Fibroblast of the aortic adventitia (primary cell): Measurements from ENCODE around the gene CORIN. TPM values are rescaled to one million over a fixed set of nuclear protein-coding genes. Genes with fewer than 3 reads are reported as not detected.
"Not testable (repeated sequence)": the region's sequence is repeated elsewhere in the genome, so short reads cannot be mapped to it uniquely, and the experiment has no call there.

ENCODE experiments used
- DNase-seq: peaks from one replicate; pipeline ENCODE4 v3.0.0-alpha.2; 2010; ENCODE audit warnings: low read depth
- H3K4me3 ChIP-seq: 2 replicates; pipeline ENCODE4 v1.5.1; 2011; ENCODE audit warnings: low read depth, mild to moderate bottlenecking, control low read depth, low read length, moderate library complexity
- total RNA-seq: library from RNA; depleted of rRNA; stranded (reverse); fragments of >200 nt; gene quantifications from 2 replicates; pipeline ENCODE4 v1.2.3, GENCODE V29; 2012; ENCODE audit warnings: low replicate concordance
- TF ChIP-seq, protein P1 (sequence below): IDR thresholded peaks from 2 replicates; pipeline ENCODE4 v1.5.1; 2011; ENCODE audit warnings: mild to moderate bottlenecking, low read length, control low read depth, inconsistent platforms; ENCODE audit not compliant: insufficient read depth

CORIN gene
- total RNA-seq, 1 donor = under 0.01 TPM

DNA sequence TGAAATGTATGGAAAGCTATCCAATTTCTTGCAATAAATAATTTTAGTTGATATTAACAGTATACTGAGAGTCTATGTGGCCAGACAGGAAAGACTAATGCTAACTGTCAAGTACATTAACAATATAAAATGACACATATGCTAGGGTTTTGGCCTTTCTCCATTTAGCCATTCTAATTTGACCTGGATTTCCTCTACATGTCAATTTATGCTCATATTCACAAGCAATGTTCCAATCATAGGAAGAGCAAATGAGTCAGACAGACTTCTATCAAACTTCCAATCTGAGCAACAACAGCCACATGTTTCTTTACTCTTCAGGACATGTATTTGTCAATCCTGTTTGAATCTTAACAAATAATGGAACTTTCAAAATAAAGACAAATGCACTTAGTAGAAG, 53.6 kb downstream of the CORIN start:
- TF ChIP-seq, protein P1, sequence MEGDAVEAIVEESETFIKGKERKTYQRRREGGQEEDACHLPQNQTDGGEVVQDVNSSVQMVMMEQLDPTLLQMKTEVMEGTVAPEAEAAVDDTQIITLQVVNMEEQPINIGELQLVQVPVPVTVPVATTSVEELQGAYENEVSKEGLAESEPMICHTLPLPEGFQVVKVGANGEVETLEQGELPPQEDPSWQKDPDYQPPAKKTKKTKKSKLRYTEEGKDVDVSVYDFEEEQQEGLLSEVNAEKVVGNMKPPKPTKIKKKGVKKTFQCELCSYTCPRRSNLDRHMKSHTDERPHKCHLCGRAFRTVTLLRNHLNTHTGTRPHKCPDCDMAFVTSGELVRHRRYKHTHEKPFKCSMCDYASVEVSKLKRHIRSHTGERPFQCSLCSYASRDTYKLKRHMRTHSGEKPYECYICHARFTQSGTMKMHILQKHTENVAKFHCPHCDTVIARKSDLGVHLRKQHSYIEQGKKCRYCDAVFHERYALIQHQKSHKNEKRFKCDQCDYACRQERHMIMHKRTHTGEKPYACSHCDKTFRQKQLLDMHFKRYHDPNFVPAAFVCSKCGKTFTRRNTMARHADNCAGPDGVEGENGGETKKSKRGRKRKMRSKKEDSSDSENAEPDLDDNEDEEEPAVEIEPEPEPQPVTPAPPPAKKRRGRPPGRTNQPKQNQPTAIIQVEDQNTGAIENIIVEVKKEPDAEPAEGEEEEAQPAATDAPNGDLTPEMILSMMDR = no peak
- H3K4me3 ChIP-seq = no peak overlapping the region
- no peak for DNase-seq

DNA sequence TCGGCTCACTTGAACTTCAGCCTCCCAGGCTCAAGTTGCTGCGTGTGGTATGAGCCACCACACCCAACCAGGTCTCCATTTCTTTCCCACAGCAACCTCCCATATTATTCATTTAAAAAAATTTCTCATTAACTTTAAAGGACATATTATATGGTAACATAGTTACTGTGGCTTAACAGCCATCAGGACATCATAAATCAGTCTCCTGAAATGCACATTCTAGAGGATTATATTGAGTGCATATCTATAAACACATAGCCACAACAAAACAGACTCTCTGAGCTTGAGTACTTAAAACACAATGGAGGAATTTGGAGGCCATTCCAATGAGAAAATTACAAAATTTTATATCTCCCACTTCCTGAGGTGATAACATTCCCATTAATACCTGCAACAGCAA, 61.5 kb downstream of the CORIN start:
- no peak overlapping the region for H3K4me3 ChIP-seq
- DNase-seq = no peak
- TF ChIP-seq, protein P1 = no peak

DNA sequence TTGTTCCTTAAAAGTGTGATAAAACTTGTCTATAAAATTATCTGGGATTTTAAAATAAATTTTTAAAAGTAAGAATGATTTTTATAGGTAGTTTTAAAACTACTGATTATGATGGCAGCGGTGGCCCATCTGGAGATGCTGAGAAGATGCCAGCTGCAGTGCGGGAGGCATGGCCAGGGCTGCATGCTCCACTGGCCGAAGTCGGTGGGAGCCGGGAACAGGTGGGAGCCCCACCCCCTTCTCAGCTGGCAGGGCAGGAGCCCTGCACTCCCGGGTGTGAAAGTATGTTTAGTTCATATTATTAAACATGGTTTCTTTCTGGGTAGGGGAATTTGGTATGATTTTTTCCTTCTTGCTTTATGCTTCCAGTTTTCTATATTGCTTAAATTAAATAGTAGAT, 63.8 kb downstream of the CORIN start:
- H3K4me3 ChIP-seq = no peak overlapping the region
- no peak for DNase-seq
- TF ChIP-seq, protein P1 = no peak

DNA sequence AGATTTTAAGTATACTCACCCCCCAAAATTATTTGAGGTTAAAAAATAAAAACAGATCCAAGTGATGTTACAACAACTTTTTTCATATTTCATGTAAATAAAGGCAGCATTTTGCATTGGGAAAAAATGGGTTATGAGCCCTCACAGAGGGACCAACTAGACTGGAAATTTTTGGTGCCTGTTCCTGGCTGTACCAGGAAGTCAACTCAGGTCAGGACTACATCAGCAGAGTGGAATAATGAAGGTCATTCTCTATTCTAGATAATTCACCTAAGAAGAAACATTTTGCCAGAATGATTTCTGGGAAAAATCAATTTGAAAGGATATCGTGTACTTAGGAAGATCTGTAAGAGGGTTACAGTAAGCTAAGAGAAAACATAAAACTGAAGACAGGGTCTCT, 66.8 kb downstream of the CORIN start:
- no peak overlapping the region for H3K4me3 ChIP-seq
- DNase-seq = no peak
- TF ChIP-seq, protein P1 = no peak

DNA sequence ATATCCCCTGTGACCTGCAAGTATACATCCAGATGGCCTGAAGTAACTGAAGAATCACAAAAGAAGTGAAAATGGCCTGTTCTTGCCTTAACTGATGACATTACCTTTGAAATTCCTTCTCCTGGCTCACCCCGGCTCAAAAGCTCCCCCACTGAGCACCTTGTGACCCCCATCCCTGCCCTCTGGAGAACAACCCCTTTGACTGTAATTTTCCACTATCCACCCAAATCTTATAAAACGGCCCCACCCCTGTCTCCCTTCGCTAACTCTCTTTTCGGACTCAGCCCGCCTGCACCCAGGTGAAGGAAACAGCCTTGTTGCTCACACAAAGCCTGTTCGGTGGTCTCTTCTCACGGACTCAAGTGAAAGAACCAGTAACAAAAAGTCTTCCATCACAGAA, 69.9 kb downstream of the CORIN start:
- not testable (repeated sequence) for H3K4me3 ChIP-seq, DNase-seq

DNA sequence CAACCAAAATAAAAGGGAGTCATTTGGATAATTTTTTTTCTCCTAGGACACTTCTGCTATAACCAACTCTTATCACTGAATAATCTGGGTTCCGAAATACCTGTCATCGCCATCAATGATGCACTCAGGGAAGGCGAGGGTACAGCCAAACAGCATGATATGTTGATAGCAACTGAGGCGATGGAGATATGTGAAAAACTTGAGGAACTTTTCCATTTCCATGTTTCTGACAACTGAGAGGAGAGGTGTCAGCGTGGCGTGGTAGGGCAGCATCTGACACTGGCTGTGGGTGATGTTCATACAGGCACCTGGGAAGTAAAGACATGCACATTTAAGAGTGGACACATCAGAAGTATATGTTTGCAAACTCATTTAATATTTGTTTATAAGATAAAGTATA, 74.6 kb downstream of the CORIN start:
- TF ChIP-seq, protein P1 = no peak
- no peak overlapping the region for H3K4me3 ChIP-seq
- DNase-seq = no peak

DNA sequence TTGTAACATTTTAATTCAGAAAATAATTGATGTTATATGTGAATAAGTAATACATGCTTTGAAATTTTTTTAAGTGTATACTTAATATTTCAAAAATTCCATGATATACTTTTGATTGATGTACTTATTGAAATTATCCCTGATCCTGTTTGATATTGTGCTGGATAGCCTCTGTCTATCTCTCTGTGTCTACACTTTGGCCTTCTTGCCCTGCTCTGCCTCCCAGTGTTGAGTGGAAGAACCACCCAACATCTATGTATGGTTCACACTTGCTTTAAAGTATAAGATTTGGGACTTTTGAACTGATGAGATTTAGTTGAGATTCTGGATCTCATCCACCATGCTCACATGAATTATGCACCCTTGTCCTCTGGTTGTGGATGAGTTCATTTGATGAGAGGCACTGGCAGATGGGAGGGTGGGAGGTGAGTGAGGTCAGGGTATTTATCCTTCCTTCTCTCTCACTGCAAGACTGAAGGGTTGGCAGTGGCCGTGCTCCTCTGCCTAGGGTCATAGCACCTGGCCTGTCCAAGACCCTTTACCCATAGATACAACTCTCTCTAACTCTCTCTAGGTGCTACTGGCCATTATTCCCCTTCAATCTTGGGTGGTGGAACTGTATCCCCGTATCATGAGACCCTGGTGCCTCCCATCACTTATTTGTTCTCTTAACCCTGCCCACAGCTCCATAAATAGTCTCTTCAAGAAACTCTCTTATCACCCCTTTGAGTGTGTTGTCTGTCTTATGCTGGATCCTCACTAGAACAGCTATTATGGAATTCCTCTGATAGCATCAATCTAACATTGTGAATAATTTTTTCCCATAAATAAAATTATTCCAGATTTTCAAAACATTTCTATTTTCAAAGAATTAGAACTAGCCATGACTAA, 75.2 kb downstream of the CORIN start:
- H3K4me3 ChIP-seq = no peak overlapping the region
- DNase-seq = no peak
- TF ChIP-seq, protein P1 = no peak

DNA sequence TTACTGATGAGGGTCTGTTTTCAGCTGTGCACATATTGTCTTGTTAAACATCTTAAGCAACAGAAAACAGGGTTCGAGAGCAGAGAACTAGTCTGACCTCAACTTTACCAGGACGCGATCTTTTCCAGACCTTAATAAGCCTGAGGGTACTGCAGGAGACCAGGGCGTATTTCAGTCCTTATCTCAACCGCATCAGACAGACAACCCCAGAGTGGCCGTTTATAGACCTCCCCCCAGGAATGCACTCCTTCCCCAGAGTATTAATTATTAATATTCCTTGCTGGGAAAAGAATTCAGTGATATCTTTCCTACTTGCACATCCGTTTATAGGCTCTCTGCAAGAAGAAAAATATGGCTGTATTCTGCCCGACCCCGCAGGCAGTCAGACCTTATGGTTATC, 84.6 kb downstream of the CORIN start:
- not testable (repeated sequence) for DNase-seq

More for the DNA sequence above, 84.6 kb downstream of the CORIN start:
- not testable (repeated sequence) for H3K4me3 ChIP-seq
